Gastroesophageal sphincter (tissue), 4 donors: ENCODE measurements around the gene MFAP1. TPM values are rescaled to one million over a fixed set of nuclear protein-coding genes. Genes with fewer than 3 reads are reported as not detected.

ENCODE experiments used
- ATAC-seq: fragments of 150-250 bp; one replicate; pipeline ENCODE4 v1.9.1; 2016; ENCODE audit warnings: mild to moderate bottlenecking, moderate library complexity
- H3K27ac ChIP-seq, 4 donors: fragments of 200-600 bp; sonication (generic) in 3 of 4; 1 replicate in 3 of 4; 2 replicates in 1 of 4; pipeline ENCODE4 v1.5.1; 2016 to 2019
- H3K27me3 ChIP-seq: fragments of 200-600 bp; sonication (generic); one replicate; pipeline ENCODE4 v1.5.1; 2019
- H3K36me3 ChIP-seq, 2 donors: fragments of 200-600 bp; sonication (generic); one replicate each; pipeline ENCODE4 v1.5.1; 2019; ENCODE audit warnings: control low read depth in 1 of 2
- H3K4me1 ChIP-seq, 3 donors: fragments of 200-600 bp; sonication (generic); 1 replicate in 2 of 3; 2 replicates in 1 of 3; pipeline ENCODE4 v1.5.1; 2016 to 2019; ENCODE audit warnings: control low read depth in 2 of 3
- H3K4me3 ChIP-seq, 2 donors: fragments of 200-600 bp; sonication (generic); one replicate each; pipeline ENCODE4 v1.5.1; 2019; ENCODE audit warnings: mild to moderate bottlenecking in 1 of 2, moderate library complexity in 1 of 2
- H3K9me3 ChIP-seq, 3 donors: fragments of 200-600 bp; sonication (generic); one replicate each; pipeline ENCODE4 v1.5.1; 2017 to 2019; ENCODE audit warnings: control low read depth in 2 of 3
- EP300 ChIP-seq: sonication (generic); formaldehyde crosslinking; IDR thresholded peaks from one replicate; pipeline ENCODE4 v1.6.1; 2017; ENCODE audit warnings: antibody characterized with exemption, mild to moderate bottlenecking
- POLR2A ChIP-seq, 2 donors: fragments of 450-650 bp; IDR thresholded peaks; one replicate each; pipeline ENCODE4 v1.6.1; 2017; ENCODE audit warnings: antibody characterized with exemption in 2 of 2, mild to moderate bottlenecking in 2 of 2, moderate library complexity in 1 of 2
- POLR2AphosphoS5 ChIP-seq: sonication (generic); formaldehyde crosslinking; IDR thresholded peaks from one replicate; pipeline ENCODE4 v1.6.1; 2017; ENCODE audit warnings: antibody characterized with exemption
- WGBS, 2 donors: methylation state at CpG; one replicate each; pipeline ENCODE4 v1.1.5; 2018; ENCODE audit warnings: low coverage in 1 of 2; 5-methylcytosine and 5-hydroxymethylcytosine counted together
- total RNA-seq, 4 donors: library from RNA; depleted of rRNA; stranded (reverse); fragments of >200 nt; gene quantifications; one replicate each; pipeline ENCODE4 v1.1.0, GENCODE V29; 2016
- TF ChIP-seq, protein P1 (sequence below), 4 experiments: fragments of 200-600 bp in 2 of 4; fragments of 450-650 bp in 2 of 4; sonication (generic) in 1 of 4; IDR thresholded peaks; one replicate each; pipeline ENCODE4 v1.5.1; 2017 to 2019; ENCODE audit warnings: antibody characterized with exemption in 4 of 4, mild to moderate bottlenecking in 2 of 4, moderate library complexity in 2 of 4

The MFAP1 gene, protein sequence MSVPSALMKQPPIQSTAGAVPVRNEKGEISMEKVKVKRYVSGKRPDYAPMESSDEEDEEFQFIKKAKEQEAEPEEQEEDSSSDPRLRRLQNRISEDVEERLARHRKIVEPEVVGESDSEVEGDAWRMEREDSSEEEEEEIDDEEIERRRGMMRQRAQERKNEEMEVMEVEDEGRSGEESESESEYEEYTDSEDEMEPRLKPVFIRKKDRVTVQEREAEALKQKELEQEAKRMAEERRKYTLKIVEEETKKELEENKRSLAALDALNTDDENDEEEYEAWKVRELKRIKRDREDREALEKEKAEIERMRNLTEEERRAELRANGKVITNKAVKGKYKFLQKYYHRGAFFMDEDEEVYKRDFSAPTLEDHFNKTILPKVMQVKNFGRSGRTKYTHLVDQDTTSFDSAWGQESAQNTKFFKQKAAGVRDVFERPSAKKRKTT
- total RNA-seq, result 10 to 100 TPM; 16.5 to 27.2 (median 19.7) TPM

DNA sequence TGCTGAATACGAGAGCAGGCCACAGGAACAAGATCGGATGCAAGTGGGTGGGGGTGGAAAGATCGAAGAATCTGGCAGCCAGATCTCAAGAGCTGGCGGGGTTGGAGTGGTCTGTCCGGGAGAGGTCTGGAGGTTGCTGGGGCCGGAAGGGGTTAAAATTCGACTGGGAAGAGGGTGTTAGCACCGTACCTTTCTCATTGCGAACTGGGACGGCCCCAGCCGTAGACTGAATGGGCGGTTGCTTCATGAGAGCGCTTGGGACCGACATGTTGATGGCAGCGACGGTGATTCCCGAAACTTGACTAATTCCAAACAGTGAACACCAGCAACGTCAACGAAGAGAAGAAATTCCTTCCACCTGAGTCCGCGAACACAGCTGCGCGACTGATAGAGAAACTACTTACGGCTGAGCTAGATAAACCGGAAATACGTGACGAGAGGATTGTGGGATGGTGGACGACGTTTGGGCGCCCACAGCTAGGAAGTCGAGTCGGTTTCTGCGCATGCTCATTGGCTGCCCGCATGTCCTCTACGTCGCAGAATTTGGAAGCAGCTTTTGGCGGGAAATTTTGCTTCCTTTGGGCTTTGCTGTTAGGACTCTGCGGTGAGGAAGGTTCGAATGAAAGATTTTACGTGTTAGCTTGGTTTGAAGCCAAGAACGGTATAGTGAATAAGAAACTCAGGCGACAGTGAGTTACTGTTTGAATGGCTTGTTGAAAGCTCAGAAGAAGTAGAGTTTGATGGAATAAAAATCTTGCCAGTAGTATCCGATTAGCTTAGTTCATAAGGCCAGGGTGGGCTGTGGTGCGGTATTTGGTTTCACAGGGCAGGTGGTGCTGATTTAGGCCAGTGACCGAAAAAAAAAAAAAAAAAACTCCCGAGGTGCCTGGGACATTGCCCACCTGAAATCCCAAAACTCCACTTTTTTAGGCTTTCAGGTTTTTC, at the start of gene MFAP1:
MFAP1 (minus strand) TSS at position 389 of the 945 bp plus-strand sequence; CDS start at position 268, 121 bp downstream.
- H3K4me1 ChIP-seq, result peaks cover 4 to 73% (median 18%) of the 10 kb centered on the region in 3 donors

DNA sequence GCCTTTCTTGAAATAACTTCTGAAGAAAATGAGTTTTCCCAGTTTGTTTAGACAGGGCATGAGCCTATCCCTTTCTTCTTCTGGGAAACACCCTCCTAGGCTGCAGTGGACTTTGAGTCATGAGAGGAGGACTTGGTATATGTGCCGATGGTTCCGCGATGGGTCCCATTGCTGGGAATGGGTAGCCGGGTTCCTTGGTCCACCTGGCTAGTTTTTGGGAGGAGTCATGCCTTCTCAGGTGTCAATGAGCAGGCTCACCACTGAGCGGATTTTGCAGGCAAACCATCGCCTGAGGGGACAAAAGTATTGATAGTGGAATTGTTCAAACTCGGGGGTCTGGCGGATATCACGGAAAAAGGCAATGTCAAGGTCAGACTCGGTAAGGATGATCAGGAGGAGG, 49.2 kb upstream of the MFAP1 start:
- no peak for ATAC-seq
- 93 to 100% methylated on average over 1 to 8 of the region's 10 CpGs for WGBS, 2 donors
- H3K4me1 ChIP-seq, result no peaks in the 10 kb centered on the region
- H3K27ac ChIP-seq, result no peak overlapping the region
- peaks cover 0 to 16% of the 10 kb centered on the region in 2 donors for H3K36me3 ChIP-seq
- H3K4me3 ChIP-seq, result no peak overlapping the region
- no peaks in the 10 kb centered on the region for H3K9me3 ChIP-seq
- H3K27me3 ChIP-seq, result no peaks in the 10 kb centered on the region
- TF ChIP-seq EP300, result no peak
- TF ChIP-seq, protein P1, sequence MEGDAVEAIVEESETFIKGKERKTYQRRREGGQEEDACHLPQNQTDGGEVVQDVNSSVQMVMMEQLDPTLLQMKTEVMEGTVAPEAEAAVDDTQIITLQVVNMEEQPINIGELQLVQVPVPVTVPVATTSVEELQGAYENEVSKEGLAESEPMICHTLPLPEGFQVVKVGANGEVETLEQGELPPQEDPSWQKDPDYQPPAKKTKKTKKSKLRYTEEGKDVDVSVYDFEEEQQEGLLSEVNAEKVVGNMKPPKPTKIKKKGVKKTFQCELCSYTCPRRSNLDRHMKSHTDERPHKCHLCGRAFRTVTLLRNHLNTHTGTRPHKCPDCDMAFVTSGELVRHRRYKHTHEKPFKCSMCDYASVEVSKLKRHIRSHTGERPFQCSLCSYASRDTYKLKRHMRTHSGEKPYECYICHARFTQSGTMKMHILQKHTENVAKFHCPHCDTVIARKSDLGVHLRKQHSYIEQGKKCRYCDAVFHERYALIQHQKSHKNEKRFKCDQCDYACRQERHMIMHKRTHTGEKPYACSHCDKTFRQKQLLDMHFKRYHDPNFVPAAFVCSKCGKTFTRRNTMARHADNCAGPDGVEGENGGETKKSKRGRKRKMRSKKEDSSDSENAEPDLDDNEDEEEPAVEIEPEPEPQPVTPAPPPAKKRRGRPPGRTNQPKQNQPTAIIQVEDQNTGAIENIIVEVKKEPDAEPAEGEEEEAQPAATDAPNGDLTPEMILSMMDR (IDR thresholded peaks at IDR 0.05), result no peak
- no peak for TF ChIP-seq POLR2AphosphoS5
- TF ChIP-seq POLR2A (IDR thresholded peaks at IDR 0.05), result no peak

More for the DNA sequence above, at the start of gene MFAP1:
- H3K4me3 ChIP-seq, result peak within 1 kb of the TSS; percentile 80 to 100
- H3K27ac ChIP-seq, result peak within 1 kb of the TSS; percentile 93 to 99 (median 93)
- peaks cover 0 to 7% of the 10 kb centered on the region in 2 donors for H3K36me3 ChIP-seq
- ATAC-seq, result peak; percentile 95
- H3K27me3 ChIP-seq, result no peaks in the 10 kb centered on the region
- WGBS, 2 donors, result 15 to 54% methylated on average over 7 to 30 of the region's 46 CpGs
- no peaks in the 10 kb centered on the region for H3K9me3 ChIP-seq
- TF ChIP-seq POLR2A (IDR thresholded peaks at IDR 0.05) (peak; percentile 82 to 84), POLR2AphosphoS5 (peak; percentile 98)
- TF ChIP-seq, protein P1 (IDR thresholded peaks at IDR 0.05), result no peak

DNA sequence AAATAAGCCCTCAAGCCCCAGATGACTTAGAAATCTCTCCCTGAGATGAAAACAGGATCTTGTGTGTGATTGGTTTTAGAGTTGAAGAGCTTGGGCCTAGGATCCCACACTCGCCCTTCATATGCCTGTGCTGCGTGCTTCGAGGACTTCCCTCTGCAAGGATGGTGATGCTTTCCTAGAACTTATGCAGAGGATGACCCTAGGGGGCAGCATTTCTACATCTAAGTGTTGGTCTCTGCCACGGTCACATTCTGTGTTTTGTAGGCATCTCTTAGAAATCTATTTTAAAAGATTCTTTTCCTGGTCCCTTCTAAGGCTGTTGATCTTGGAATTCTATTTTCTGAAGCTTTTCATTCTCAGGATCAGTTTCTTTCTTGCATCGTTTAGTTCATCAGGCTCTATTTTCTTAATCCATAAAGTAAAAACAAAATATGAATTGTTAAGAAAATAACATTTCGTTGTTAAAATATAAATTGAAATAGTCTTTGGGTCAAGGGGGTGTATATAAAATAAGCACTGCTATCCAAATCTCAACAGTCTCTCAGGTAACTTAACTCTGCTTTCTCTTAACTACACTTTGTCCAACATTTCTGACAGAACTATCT, 48.0 kb upstream of the MFAP1 start:
- Histone ChIP-seq H3K4me3 (no peak overlapping the region), H3K9me3 (no peaks in the 10 kb centered on the region), H3K4me1 (no peaks in the 10 kb centered on the region), H3K36me3 (peaks cover 0 to 16% of the 10 kb centered on the region in 2 donors), H3K27me3 (no peaks in the 10 kb centered on the region), H3K27ac (no peak overlapping the region)
- no peak for ATAC-seq
- TF ChIP-seq POLR2A (IDR thresholded peaks at IDR 0.05) (no peak), EP300 (no peak)
- TF ChIP-seq, protein P1 (IDR thresholded peaks at IDR 0.05), result peak in 2 of 4 experiments; percentile 38 to 50
- 35 to 44% methylated on average over 5 to 6 of the region's 6 CpGs for WGBS, 2 donors

DNA sequence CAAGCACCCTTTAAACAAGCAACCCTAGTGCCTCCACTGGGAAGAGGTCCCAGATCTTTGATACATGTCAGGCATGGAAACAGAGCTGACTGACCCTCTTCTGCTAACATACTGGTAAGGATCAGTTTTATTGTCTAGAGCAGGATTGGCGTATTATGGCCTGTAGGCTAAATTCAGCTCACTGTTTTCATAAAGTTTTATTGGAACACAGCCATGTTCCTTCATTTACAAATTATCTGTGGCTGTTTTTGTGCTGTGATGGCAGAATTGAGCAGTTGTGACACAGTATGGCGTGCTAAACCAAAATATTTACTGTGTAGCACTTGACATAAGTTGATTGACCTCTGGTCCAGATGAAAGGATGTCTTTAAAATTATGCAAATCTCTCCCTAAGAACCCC, 47.3 kb upstream of the MFAP1 start:
- TF ChIP-seq POLR2A (IDR thresholded peaks at IDR 0.05), result no peak
- ATAC-seq, result no peak
- Histone ChIP-seq H3K4me3 (no peak overlapping the region), H3K27me3 (no peaks in the 10 kb centered on the region), H3K4me1 (no peaks in the 10 kb centered on the region), H3K9me3 (no peaks in the 10 kb centered on the region), H3K27ac (no peak overlapping the region), H3K36me3 (peaks cover 0 to 20% of the 10 kb centered on the region in 2 donors)
- WGBS, 2 donors, result 83 to 100% methylated on average over 2 of the region's 2 CpGs

DNA sequence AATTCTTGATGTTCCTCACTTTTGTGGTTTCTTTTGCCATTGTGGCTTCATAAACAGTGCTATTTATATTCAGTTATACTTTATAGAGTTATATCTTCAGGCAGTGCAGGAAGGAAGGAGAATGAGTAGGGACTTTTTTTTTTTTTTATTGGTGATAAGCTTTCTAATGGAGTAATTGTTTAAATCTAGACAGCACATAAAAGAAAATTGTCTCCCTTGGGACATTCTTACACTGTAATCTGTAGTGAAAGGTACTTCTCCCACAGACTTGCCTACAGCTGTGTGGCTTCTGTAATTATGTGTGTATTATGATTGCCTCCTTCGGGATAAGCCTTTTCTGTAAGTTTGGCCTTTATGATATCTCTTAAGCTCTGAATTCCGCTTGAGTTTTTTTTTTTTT, 43.9 kb upstream of the MFAP1 start:
- WGBS, 2 donors, result 79 to 80% methylated on average over 1 to 2 of the region's 2 CpGs
- ATAC-seq, result no peak
- Histone ChIP-seq H3K4me1 (no peaks in the 10 kb centered on the region), H3K4me3 (no peak overlapping the region), H3K27ac (no peak overlapping the region), H3K9me3 (no peaks in the 10 kb centered on the region), H3K36me3 (peaks cover 0 to 24% of the 10 kb centered on the region in 2 donors), H3K27me3 (no peaks in the 10 kb centered on the region)
- TF ChIP-seq, protein P1 (IDR thresholded peaks at IDR 0.05), result no peak
- no peak for TF ChIP-seq POLR2AphosphoS5
- no peak for TF ChIP-seq POLR2A (IDR thresholded peaks at IDR 0.05)
- no peak for TF ChIP-seq EP300
